Peyer's patch (tissue), 4 donors: ENCODE data around the gene EIF6. TPM values are rescaled to one million over a fixed set of nuclear protein-coding genes. Genes with fewer than 3 reads are reported as not detected.
A peak's percentile ranks its signal among the peaks of the same experiment; 100 is the strongest.

Source experiments
- DNase-seq, 3 donors: peaks; one replicate each; pipeline ENCODE4 v3.0.0-alpha.2; 2017 to 2019
- H3K27ac ChIP-seq, 4 donors: fragments of 200-600 bp; sonication (generic); one replicate each; pipeline ENCODE4 v1.5.1; 2016 to 2019
- H3K27me3 ChIP-seq, 2 donors: fragments of 200-600 bp; sonication (generic); one replicate each; pipeline ENCODE4 v1.5.1; 2019
- H3K36me3 ChIP-seq, 3 donors: fragments of 200-600 bp; sonication (generic); one replicate each; pipeline ENCODE4 v1.5.1; 2016 to 2019
- H3K4me1 ChIP-seq, 4 donors: fragments of 200-600 bp; sonication (generic); one replicate each; pipeline ENCODE4 v1.5.1; 2016 to 2019
- H3K4me3 ChIP-seq, 4 donors: fragments of 200-600 bp; sonication (generic); 1 replicate in 3 of 4; 2 replicates in 1 of 4; pipeline ENCODE4 v1.5.1; 2016 to 2019; ENCODE audit warnings: mild to moderate bottlenecking in 1 of 4
- H3K9me3 ChIP-seq, 4 donors: fragments of 200-600 bp; sonication (generic); one replicate each; pipeline ENCODE4 v1.5.1; 2016 to 2019; ENCODE audit warnings: mild to moderate bottlenecking in 1 of 4
- POLR2A ChIP-seq, 2 donors: fragments of 450-650 bp; IDR thresholded peaks; one replicate each; pipeline ENCODE4 v1.5.1; 2017; ENCODE audit warnings: antibody characterized with exemption in 2 of 2, mild to moderate bottlenecking in 2 of 2, moderate library complexity in 2 of 2
- total RNA-seq, 4 donors: library from RNA; depleted of rRNA; stranded (reverse); fragments of >200 nt; gene quantifications; one replicate each; pipeline ENCODE4 v1.1.0, GENCODE V29; 2016
- TF ChIP-seq, protein P1 (sequence below), 6 experiments: fragments of 450-650 bp in 4 of 6; fragments of 200-600 bp in 2 of 6; sonication (generic) in 1 of 6; IDR thresholded peaks; one replicate each; pipeline ENCODE4 v1.5.1; 2017 to 2019; ENCODE audit warnings: antibody characterized with exemption in 6 of 6, mild to moderate bottlenecking in 3 of 6, moderate library complexity in 1 of 6

The EIF6 gene
- total RNA-seq, 4 donors from 2014 or later: 77.6 to 196 (median 157) TPM

DNA sequence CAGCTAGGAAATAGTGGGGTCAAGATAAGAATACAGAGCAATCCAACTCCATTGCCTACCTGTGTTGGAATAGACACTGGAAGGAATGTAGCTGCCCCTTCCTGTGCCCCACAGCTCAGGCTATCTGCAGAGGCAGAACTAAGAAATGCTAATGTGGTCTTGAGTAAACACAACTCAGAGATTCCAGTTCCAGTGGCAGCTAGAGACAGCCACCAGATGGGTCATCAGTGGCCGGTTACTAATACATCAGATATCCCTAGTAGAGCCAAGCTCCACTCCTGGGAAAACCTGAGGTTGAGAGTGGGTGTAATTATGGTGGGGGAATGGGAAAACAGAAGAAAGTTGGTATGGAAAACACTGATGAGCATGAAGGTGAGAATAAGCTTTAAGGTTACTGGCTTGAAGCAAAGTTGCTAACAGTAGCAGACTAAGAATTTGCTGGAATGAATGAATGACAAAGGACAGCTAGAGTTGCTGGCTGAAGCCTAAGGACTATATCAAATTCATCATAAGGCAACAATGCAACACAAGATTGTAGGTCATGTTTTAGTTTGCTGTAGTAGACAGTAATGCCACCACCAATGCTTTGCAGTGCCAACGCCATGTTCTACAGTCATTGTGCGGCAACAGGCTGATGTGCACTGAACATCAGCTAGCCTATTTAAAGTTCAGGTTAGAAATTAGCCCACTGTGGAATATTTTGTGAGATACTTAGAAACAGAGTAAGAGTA, 36.0 kb upstream of the EIF6 start:
- Histone ChIP-seq H3K4me1 (peaks cover 0 to 20% (median 2%) of the 10 kb centered on the region in 4 donors), H3K9me3 (no peaks in the 10 kb centered on the region), H3K4me3 (no peak overlapping the region), H3K27me3 (no peaks in the 10 kb centered on the region), H3K27ac (peak overlapping the region in 1 of 4 donors; percentile 97), H3K36me3 (no peaks in the 10 kb centered on the region)
- no peak for DNase-seq
- no peak for TF ChIP-seq POLR2A (IDR thresholded peaks at IDR 0.05)
- TF ChIP-seq, protein P1, sequence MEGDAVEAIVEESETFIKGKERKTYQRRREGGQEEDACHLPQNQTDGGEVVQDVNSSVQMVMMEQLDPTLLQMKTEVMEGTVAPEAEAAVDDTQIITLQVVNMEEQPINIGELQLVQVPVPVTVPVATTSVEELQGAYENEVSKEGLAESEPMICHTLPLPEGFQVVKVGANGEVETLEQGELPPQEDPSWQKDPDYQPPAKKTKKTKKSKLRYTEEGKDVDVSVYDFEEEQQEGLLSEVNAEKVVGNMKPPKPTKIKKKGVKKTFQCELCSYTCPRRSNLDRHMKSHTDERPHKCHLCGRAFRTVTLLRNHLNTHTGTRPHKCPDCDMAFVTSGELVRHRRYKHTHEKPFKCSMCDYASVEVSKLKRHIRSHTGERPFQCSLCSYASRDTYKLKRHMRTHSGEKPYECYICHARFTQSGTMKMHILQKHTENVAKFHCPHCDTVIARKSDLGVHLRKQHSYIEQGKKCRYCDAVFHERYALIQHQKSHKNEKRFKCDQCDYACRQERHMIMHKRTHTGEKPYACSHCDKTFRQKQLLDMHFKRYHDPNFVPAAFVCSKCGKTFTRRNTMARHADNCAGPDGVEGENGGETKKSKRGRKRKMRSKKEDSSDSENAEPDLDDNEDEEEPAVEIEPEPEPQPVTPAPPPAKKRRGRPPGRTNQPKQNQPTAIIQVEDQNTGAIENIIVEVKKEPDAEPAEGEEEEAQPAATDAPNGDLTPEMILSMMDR (IDR thresholded peaks at IDR 0.05): no peak

DNA sequence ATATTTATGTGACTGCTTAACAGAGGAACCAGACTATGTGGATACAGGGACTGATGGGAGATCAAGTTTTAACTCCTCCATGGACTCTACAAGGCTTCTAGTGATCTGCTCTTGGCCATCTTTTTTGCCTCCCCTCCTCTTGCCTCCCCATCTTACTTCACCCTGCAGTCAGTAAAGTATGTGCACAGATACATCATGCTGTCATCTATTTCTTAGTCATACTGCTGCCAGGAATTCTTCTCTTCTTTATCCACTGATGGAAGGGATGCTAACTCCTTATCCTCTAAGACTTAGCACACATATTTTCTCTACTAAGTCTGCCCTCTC, 35.3 kb upstream of the EIF6 start:
- H3K4me1 ChIP-seq: peaks cover 0 to 16% (median 2%) of the 10 kb centered on the region in 4 donors
- peak overlapping the region in 3 of 4 donors; percentile 55 to 97 (median 86) for H3K27ac ChIP-seq
- no peaks in the 10 kb centered on the region for H3K27me3 ChIP-seq
- H3K36me3 ChIP-seq: no peaks in the 10 kb centered on the region
- no peak for DNase-seq
- H3K9me3 ChIP-seq: no peaks in the 10 kb centered on the region
- no peak for TF ChIP-seq POLR2A (IDR thresholded peaks at IDR 0.05)
- TF ChIP-seq, protein P1 (IDR thresholded peaks at IDR 0.05): no peak
- no peak overlapping the region for H3K4me3 ChIP-seq

DNA sequence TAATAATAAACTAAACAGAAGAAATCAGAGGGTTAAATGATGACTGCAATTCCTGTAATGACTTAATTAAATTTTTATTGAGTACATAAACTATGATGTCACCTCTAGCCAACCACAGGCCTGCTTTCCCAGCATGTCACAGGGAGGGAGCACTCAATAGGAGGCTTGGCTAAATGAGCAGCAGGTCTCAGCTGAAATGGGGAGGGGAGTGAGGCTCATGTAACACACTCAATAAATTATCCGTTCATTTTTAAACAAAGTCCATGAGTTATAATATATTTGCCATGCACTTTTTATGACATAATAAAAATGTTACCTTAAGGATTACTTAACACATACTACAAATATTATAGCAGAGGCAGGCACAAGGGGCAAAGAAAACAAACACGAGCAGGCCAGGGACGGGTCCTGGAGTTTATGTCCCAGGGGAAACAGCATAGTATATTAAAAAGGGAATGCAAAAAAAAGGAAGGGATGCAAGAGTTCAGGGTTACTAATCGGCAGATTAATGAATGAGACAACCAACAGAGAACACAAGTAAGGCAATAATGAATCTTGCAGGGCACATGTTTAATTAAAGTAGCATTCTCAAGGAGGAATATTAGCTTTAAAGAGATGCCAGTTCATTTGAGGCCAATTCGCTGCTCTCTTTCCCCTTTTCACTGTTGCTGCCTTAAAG, 34.8 kb upstream of the EIF6 start:
- no peak overlapping the region for H3K4me3 ChIP-seq
- no peaks in the 10 kb centered on the region for H3K9me3 ChIP-seq
- H3K27ac ChIP-seq: peak overlapping the region in 3 of 4 donors; percentile 55 to 97 (median 86)
- H3K36me3 ChIP-seq: no peaks in the 10 kb centered on the region
- DNase-seq: peak in 1 of 3 donors; percentile 71
- TF ChIP-seq POLR2A (IDR thresholded peaks at IDR 0.05): no peak
- TF ChIP-seq, protein P1 (IDR thresholded peaks at IDR 0.05): no peak
- peaks cover 0 to 16% (median 2%) of the 10 kb centered on the region in 4 donors for H3K4me1 ChIP-seq
- no peaks in the 10 kb centered on the region for H3K27me3 ChIP-seq

DNA sequence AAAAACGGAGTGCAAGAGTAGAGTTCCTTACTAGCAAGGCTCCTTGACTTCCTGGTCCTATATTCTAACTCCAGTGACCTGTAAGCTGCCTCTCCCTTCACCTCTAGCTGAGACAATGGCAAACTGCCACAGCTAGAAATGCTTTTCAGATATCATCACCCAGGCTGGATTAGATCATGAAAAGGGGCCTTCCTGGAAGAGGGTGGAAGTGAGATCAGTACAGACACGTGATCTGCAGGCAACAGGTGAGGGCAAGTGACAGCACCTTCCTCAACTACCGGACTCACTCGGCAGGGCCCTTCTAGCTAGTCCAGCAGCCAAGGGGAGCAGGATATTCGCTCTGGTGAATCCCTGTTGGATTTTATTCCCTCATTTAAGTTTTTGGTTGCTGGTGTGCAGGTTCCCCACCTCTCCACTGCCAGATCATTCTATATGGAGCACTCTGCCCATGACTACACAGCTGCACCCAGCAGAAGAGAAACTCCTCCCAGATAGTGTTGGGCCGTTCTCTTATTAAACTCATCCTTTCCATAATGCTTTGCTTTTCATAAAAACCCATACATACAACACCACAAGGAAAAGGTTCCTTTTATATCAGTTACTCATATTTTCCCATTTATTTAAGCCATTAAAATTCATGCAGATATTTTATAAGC, 34.1 kb upstream of the EIF6 start:
- TF ChIP-seq, protein P1 (IDR thresholded peaks at IDR 0.05): peak in 1 of 6 experiments; percentile 7
- TF ChIP-seq POLR2A (IDR thresholded peaks at IDR 0.05): peak; percentile 60 to 78
- Histone ChIP-seq H3K27me3 (no peaks in the 10 kb centered on the region), H3K36me3 (no peaks in the 10 kb centered on the region), H3K4me3 (no peak overlapping the region), H3K9me3 (no peaks in the 10 kb centered on the region), H3K27ac (peak overlapping the region in 3 of 4 donors; percentile 55 to 97 (median 86)), H3K4me1 (peaks cover 0 to 16% (median 2%) of the 10 kb centered on the region in 4 donors)
- DNase-seq: peak in 2 of 3 donors; percentile 73 to 84

DNA sequence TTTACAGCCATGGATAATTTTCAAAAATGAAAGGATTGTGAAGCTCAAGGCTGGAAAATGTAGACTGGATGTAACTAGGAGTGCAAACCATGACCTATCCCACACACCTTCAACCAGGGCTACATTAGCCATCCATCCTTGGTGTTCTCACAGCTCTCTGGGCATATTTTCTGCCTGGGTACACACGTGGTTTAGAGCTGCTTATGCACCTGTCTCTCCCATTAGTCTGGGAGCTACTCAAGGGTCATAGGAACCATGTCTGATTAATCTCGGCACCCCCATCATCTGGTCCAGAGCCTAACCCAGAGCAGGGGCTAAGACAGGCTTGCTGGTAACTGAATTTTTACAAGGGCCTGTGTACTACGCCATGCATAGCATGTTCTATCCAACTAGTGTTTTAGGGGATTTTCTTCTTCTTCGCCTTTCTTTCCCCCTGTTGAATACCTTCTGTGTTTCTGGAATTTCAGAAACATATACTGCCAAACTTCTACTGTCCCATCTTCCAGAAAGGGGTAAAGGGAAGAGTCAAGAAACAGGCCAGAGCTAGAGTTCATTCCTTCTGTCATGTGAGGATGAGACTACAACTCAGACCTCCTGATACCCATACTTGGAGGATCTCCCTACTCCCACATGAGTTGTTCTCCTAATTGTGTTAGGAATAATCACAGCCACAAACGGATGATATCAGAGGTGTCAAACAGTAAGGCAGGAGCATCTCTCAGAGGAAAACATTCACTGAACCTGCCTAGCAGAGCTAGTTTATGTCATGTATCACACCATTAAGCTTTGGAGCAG, 33.0 kb upstream of the EIF6 start:
- peak overlapping the region in 3 of 4 donors; percentile 55 to 97 (median 86) for H3K27ac ChIP-seq
- no peaks in the 10 kb centered on the region for H3K36me3 ChIP-seq
- TF ChIP-seq, protein P1 (IDR thresholded peaks at IDR 0.05): no peak
- no peak for TF ChIP-seq POLR2A (IDR thresholded peaks at IDR 0.05)
- no peak for DNase-seq
- no peak overlapping the region for H3K4me3 ChIP-seq
- no peaks in the 10 kb centered on the region for H3K27me3 ChIP-seq
- H3K4me1 ChIP-seq: peaks cover 0 to 16% (median 2%) of the 10 kb centered on the region in 4 donors
- H3K9me3 ChIP-seq: no peaks in the 10 kb centered on the region
